Stimulated activated naive B cell treated with anti-CD40 and anti-IgM and Interleukin-4, amounts not matched to agents 10 μg/mL and 1 μg/mL and 100 μg/mL, for 72 hours (primary cell): ENCODE data around the gene FOXP1.

Source experiments
- ATAC-seq, 2 donors: fragments of 150-1000 bp; cut with Tn5 transposase; replicated peaks; 2 replicates each; pipeline ENCODE4 v1.10.0; 2021; ENCODE audit warnings: moderate library complexity in 1 of 2
- DNase-seq: peaks from one replicate; pipeline ENCODE4 v3.0.0; 2021
- H3K27ac Mint-ChIP-seq: one replicate; pipeline ENCODE4 v1.8.0; 2022; ENCODE audit warnings: mild to moderate bottlenecking, mixed read lengths
- H3K27me3 Mint-ChIP-seq, 2 donors: one replicate each; pipeline ENCODE4 v1.8.0; 2022; ENCODE audit warnings: mixed read lengths in 2 of 2
- H3K36me3 Mint-ChIP-seq, 2 donors: one replicate each; pipeline ENCODE4 v1.8.0; 2022; ENCODE audit warnings: mixed read lengths in 2 of 2, mild to moderate bottlenecking in 1 of 2
- H3K4me1 Mint-ChIP-seq, 2 donors: one replicate each; pipeline ENCODE4 v1.8.0; 2022; ENCODE audit warnings: mixed read lengths in 2 of 2, mild to moderate bottlenecking in 1 of 2
- H3K4me3 Mint-ChIP-seq, 2 donors: one replicate each; pipeline ENCODE4 v1.8.0; 2022; ENCODE audit warnings: mild to moderate bottlenecking in 2 of 2, mixed read lengths in 2 of 2, moderate library complexity in 1 of 2
- H3K9me3 Mint-ChIP-seq, 2 donors: one replicate each; pipeline ENCODE4 v1.8.0; 2022; ENCODE audit warnings: mixed read lengths in 2 of 2, mild to moderate bottlenecking in 1 of 2

FOXP1 gene

GRCh38 chr3:71372911-71373637 lies 210.5 kb downstream of the FOXP1 start:
- Mint-ChIP-seq H3K36me3 (peaks cover 8 to 10% of the 10 kb centered on the region in 2 donors), H3K9me3 (no peaks in the 10 kb centered on the region), H3K4me3 (no peak overlapping the region), H3K4me1 (peaks cover 30 to 75% of the 10 kb centered on the region in 2 donors), H3K27ac (peak overlapping the region; percentile 14), H3K27me3 (no peaks in the 10 kb centered on the region)
- ATAC-seq: no peak
- DNase-seq: no peak

- H3K4me3 Mint-ChIP-seq: no peak overlapping the region
Measured at GRCh38 chr3:71372241-71372768, 211.2 kb downstream of the FOXP1 start.

DNA sequence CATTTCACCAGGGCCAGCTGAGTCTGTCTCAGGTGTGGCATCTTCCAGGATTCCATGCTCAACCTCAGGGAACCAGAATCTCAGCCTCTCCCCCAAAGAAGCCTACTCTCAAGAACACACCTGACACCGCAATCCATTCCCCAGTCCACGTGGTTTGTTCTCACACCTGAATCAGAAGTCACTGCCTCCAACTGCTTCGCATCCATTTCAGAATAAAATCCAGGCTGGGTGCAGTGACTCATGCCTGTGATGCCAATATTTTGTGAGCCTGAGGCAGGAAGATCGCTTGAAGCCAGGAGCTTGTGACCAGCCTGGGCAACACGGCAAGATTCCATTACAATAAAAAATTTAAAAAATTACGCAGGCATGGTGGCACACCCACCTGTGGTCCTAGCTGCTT lies 212.2 kb downstream of the FOXP1 start:
- Mint-ChIP-seq H3K36me3 (peaks cover 8 to 13% of the 10 kb centered on the region in 2 donors), H3K27me3 (no peaks in the 10 kb centered on the region), H3K9me3 (no peaks in the 10 kb centered on the region), H3K4me1 (peaks cover 31 to 71% of the 10 kb centered on the region in 2 donors), H3K4me3 (no peak overlapping the region), H3K27ac (peak overlapping the region; percentile 25)
- ATAC-seq: no peak
- DNase-seq: no peak

More at GRCh38 chr3:71372241-71372768, 211.2 kb downstream of the FOXP1 start:
- H3K27me3 Mint-ChIP-seq: no peaks in the 10 kb centered on the region
- H3K36me3 Mint-ChIP-seq: peaks cover 8% of the 10 kb centered on the region in 2 donors
- H3K9me3 Mint-ChIP-seq: no peaks in the 10 kb centered on the region
- peak overlapping the region; percentile 56 for H3K27ac Mint-ChIP-seq
- H3K4me1 Mint-ChIP-seq: peaks cover 28 to 71% of the 10 kb centered on the region in 2 donors
- no peak for DNase-seq
- ATAC-seq: no peak

- ATAC-seq: no peak
- Mint-ChIP-seq H3K4me3 (no peak overlapping the region), H3K36me3 (peaks cover 8 to 13% of the 10 kb centered on the region in 2 donors), H3K27me3 (no peaks in the 10 kb centered on the region), H3K27ac (no peak overlapping the region), H3K9me3 (no peaks in the 10 kb centered on the region), H3K4me1 (peaks cover 33 to 70% of the 10 kb centered on the region in 2 donors)
- DNase-seq: no peak
Measured at GRCh38 chr3:71370467-71370866, 213.1 kb downstream of the FOXP1 start.

- Mint-ChIP-seq H3K36me3 (peaks cover 8 to 13% of the 10 kb centered on the region in 2 donors), H3K4me3 (no peak overlapping the region), H3K27ac (no peak overlapping the region), H3K27me3 (no peaks in the 10 kb centered on the region), H3K9me3 (no peaks in the 10 kb centered on the region), H3K4me1 (peaks cover 32 to 70% of the 10 kb centered on the region in 2 donors)
- no peak for DNase-seq
- ATAC-seq: no peak
Measured at GRCh38 chr3:71369701-71370391, 213.7 kb downstream of the FOXP1 start.

- Mint-ChIP-seq H3K4me1 (peaks cover 33 to 69% of the 10 kb centered on the region in 2 donors), H3K27ac (no peak overlapping the region), H3K27me3 (no peaks in the 10 kb centered on the region), H3K4me3 (no peak overlapping the region), H3K9me3 (no peaks in the 10 kb centered on the region), H3K36me3 (peaks cover 8 to 13% of the 10 kb centered on the region in 2 donors)
- ATAC-seq (no peak), DNase-seq (no peak)
Measured at GRCh38 chr3:71366988-71367604, 216.4 kb downstream of the FOXP1 start.

DNA sequence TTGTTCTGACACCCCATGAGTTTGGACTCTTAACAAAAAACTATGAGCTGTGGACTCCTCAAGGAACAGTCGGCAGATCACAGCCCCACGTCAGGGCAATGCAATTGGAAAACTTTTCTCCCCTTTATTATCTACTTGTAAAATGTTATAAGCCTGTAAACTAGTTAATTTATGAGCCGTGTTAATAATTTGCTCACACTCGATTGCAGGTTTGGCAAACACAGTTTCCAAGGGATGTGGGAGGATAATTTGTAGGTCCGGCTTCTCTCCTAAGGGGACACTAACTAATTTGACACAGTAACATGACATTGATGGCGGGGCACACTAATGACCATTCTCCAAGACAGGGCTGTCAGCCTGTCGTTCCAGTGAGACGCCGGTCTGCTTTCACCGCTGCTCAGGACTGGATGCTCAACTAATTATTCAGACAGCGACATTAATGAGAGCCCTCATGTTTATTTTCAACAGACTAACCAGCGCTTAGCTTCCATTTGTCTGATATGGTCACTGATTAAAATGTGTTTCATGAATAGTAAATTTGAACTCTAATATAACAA lies 222.1 kb downstream of the FOXP1 start:
- Mint-ChIP-seq H3K4me3 (no peak overlapping the region), H3K4me1 (peaks cover 44 to 78% of the 10 kb centered on the region in 2 donors), H3K27ac (peak overlapping the region; percentile 92), H3K9me3 (no peaks in the 10 kb centered on the region), H3K36me3 (peaks cover 0 to 5% of the 10 kb centered on the region in 2 donors), H3K27me3 (no peaks in the 10 kb centered on the region)
- ATAC-seq (no peak), DNase-seq (no peak)

- no peaks in the 10 kb centered on the region for H3K9me3 Mint-ChIP-seq
- ATAC-seq (peak; percentile 68 to 78), DNase-seq (peak; percentile 27)
- peak overlapping the region; percentile 60 to 77 for H3K4me3 Mint-ChIP-seq
- H3K27ac Mint-ChIP-seq: peak overlapping the region; percentile 92
- peaks cover 0 to 5% of the 10 kb centered on the region in 2 donors for H3K36me3 Mint-ChIP-seq
- H3K27me3 Mint-ChIP-seq: no peaks in the 10 kb centered on the region
- peaks cover 44 to 80% of the 10 kb centered on the region in 2 donors for H3K4me1 Mint-ChIP-seq
Measured at GRCh38 chr3:71360764-71361163, 222.8 kb downstream of the FOXP1 start.

- Mint-ChIP-seq H3K4me3 (peak overlapping the region; percentile 60 to 77), H3K4me1 (peaks cover 42 to 80% of the 10 kb centered on the region in 2 donors), H3K27ac (peak overlapping the region; percentile 92), H3K9me3 (no peaks in the 10 kb centered on the region), H3K36me3 (peaks cover 0 to 8% of the 10 kb centered on the region in 2 donors), H3K27me3 (no peaks in the 10 kb centered on the region)
- peak; percentile 6 for DNase-seq
- peak; percentile 64 to 71 for ATAC-seq
Measured at GRCh38 chr3:71360180-71360579, 223.3 kb downstream of the FOXP1 start.

- H3K36me3 Mint-ChIP-seq: peaks cover 3 to 13% of the 10 kb centered on the region in 2 donors
- H3K4me1 Mint-ChIP-seq: peaks cover 44 to 87% of the 10 kb centered on the region in 2 donors
- ATAC-seq (peak in 1 of 2 donors; percentile 6), DNase-seq (no peak)
- no peaks in the 10 kb centered on the region for H3K9me3 Mint-ChIP-seq
- no peaks in the 10 kb centered on the region for H3K27me3 Mint-ChIP-seq
- H3K27ac Mint-ChIP-seq: peak overlapping the region; percentile 79
- peak overlapping the region in 1 of 2 donors; percentile 17 for H3K4me3 Mint-ChIP-seq
Measured at GRCh38 chr3:71358243-71358642, 225.3 kb downstream of the FOXP1 start.

- H3K4me3 Mint-ChIP-seq: peak overlapping the region in 1 of 2 donors; percentile 46
- H3K36me3 Mint-ChIP-seq: peaks cover 3 to 18% of the 10 kb centered on the region in 2 donors
- DNase-seq (peak; percentile 53), ATAC-seq (peak; percentile 66 to 71)
- no peaks in the 10 kb centered on the region for H3K9me3 Mint-ChIP-seq
- no peaks in the 10 kb centered on the region for H3K27me3 Mint-ChIP-seq
- peak overlapping the region; percentile 82 for H3K27ac Mint-ChIP-seq
- peaks cover 41 to 88% of the 10 kb centered on the region in 2 donors for H3K4me1 Mint-ChIP-seq
Measured at GRCh38 chr3:71356265-71356664, 227.3 kb downstream of the FOXP1 start.

DNA sequence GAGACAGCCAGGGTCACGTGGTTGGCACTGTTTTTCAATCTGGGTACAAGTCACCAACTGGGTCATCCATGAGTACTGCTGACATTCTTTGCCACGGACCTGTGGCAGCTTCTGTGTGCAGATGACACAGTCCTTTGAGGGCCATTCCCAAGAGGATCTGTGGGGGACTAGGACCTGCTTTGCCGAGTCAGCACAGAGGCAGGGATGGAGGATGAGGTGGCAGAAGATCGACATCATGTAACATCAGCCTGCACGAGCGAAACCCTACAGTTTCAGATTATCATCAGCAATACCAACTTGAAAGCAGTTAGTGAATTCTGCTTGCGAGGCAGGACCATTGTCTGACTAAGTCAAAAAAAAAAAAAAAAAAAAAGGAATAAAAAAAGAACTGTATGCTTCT lies 227.7 kb downstream of the FOXP1 start:
- Mint-ChIP-seq H3K27me3 (no peaks in the 10 kb centered on the region), H3K4me3 (peak overlapping the region in 1 of 2 donors; percentile 46), H3K9me3 (no peaks in the 10 kb centered on the region), H3K36me3 (peaks cover 3 to 18% of the 10 kb centered on the region in 2 donors), H3K27ac (peak overlapping the region; percentile 62), H3K4me1 (peaks cover 39 to 88% of the 10 kb centered on the region in 2 donors)
- ATAC-seq (peak; percentile 32 to 40), DNase-seq (peak; percentile 21)

DNA sequence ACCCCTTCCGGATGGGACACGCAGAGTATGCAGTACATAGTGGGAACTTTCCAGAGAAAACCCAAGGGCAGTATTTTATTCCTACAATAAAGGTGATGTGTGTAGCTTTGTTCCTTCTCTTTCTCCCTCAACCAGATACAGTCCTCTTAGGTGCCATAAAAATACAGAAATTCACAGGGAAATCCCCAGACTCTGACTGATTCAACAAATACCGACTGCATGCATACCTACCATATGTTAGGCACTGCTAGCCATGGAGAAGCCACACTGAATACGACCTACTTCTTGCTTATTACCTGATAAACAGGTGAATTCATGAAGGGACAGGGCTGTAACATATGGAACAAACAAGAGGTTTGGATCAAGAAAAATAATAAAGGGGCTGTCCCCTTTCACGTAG lies 228.5 kb downstream of the FOXP1 start:
- no peaks in the 10 kb centered on the region for H3K27me3 Mint-ChIP-seq
- peaks cover 42 to 88% of the 10 kb centered on the region in 2 donors for H3K4me1 Mint-ChIP-seq
- DNase-seq (no peak), ATAC-seq (peak; percentile 49 to 55)
- H3K4me3 Mint-ChIP-seq: peak overlapping the region; percentile 14 to 31
- H3K27ac Mint-ChIP-seq: peak overlapping the region; percentile 72
- no peaks in the 10 kb centered on the region for H3K9me3 Mint-ChIP-seq
- peaks cover 3 to 18% of the 10 kb centered on the region in 2 donors for H3K36me3 Mint-ChIP-seq
